PC-3 (cell line): ENCODE measurements around the gene PPP6R2. TPM values are rescaled to one million over a fixed set of nuclear protein-coding genes. Genes with fewer than 3 reads are reported as not detected.

Source experiments
- ATAC-seq: fragments of 200-7000 bp; cut with Tn5 transposase; 2 replicates; pipeline ENCODE4 v1.9.1; 2020; ENCODE audit warnings: mild to moderate bottlenecking, moderate library complexity
- BruUV-seq: library from RNA; stranded (reverse); fragments of 400-500 nt; replicated peaks from 2 replicates; lab custom pipeline; 2021; lab: Mats Ljungman, UMichigan
- CTCF ChIA-PET: fragments of 300-600 bp; sonication (Branson Sonifier 250); formaldehyde crosslinking; loops from one replicate; lab custom pipeline; 2022; ENCODE audit warnings: antibody characterized with exemption; lab: Charles Lee
- POLR2A ChIA-PET: fragments of 300-600 bp; sonication (Branson Sonifier 250); formaldehyde crosslinking; loops from one replicate; lab custom pipeline; 2022; ENCODE audit warnings: antibody characterized with exemption; ENCODE audit not compliant: unreplicated experiment; lab: Charles Lee
- DNase-seq: peaks from one replicate; pipeline ENCODE4 v3.0.0-alpha.2; 2015
- H2AFZ ChIP-seq: fragments of 300-600 bp; sonication (generic); 2 replicates; pipeline ENCODE4 v1.6.0; 2016; ENCODE audit warnings: antibody characterized with exemption, low read length
- H3F3A ChIP-seq: fragments of 300-600 bp; sonication (generic); one replicate; pipeline ENCODE4 v1.6.0; 2017; ENCODE audit warnings: antibody characterized with exemption, low read length, control low read depth, mild to moderate bottlenecking; ENCODE audit not compliant: unreplicated experiment
- H3K27ac ChIP-seq: fragments of 300-600 bp; sonication (generic); 2 replicates; pipeline ENCODE4 v1.5.1; 2016; ENCODE audit warnings: mild to moderate bottlenecking, low read length
- H3K27me3 ChIP-seq: fragments of 300-600 bp; sonication (generic); 2 replicates; pipeline ENCODE4 v1.6.1; 2016; ENCODE audit warnings: low read length, mixed read lengths
- H3K36me3 ChIP-seq: fragments of 300-600 bp; sonication (generic); 2 replicates; pipeline ENCODE4 v1.6.1; 2016; ENCODE audit warnings: low read depth, mixed run types, low read length, mixed read lengths
- H3K4me1 ChIP-seq: fragments of 300-600 bp; sonication (generic); 2 replicates; pipeline ENCODE4 v1.5.1; 2016; ENCODE audit warnings: low read length; ENCODE audit not compliant: insufficient read depth
- H3K4me2 ChIP-seq: fragments of 300-600 bp; sonication (generic); 2 replicates; pipeline ENCODE4 v1.6.0; 2016; ENCODE audit warnings: low read length
- H3K4me3 ChIP-seq: fragments of 300-600 bp; sonication (generic); 2 replicates; pipeline ENCODE4 v1.5.1; 2016; ENCODE audit warnings: mild to moderate bottlenecking, low read length, mixed read lengths
- H3K79me2 ChIP-seq: fragments of 300-600 bp; sonication (generic); 2 replicates; pipeline ENCODE4 v1.6.1; 2017; ENCODE audit warnings: low read length, mixed read lengths
- H3K9ac ChIP-seq: fragments of 300-600 bp; sonication (generic); 2 replicates; pipeline ENCODE4 v1.6.0; 2016; ENCODE audit warnings: mild to moderate bottlenecking, low read length
- H3K9me2 ChIP-seq: fragments of 300-600 bp; sonication (generic); replicated peaks from 2 replicates; pipeline ENCODE4 v1.6.1; 2016; ENCODE audit warnings: mixed run types, low read length, mixed read lengths
- H3K9me3 ChIP-seq: fragments of 300-600 bp; sonication (generic); 2 replicates; pipeline ENCODE4 v1.6.1; 2016; ENCODE audit warnings: low read length, mixed read lengths
- H4K20me1 ChIP-seq: fragments of 300-600 bp; sonication (generic); 2 replicates; pipeline ENCODE4 v1.6.1; 2016; ENCODE audit warnings: low read length, mixed read lengths
- CTCF ChIP-seq: fragments of 300-600 bp; sonication (generic); conservative IDR thresholded peaks from 2 replicates; pipeline ENCODE4 v1.5.1; 2017; ENCODE audit warnings: antibody characterized with exemption, low read depth, mild to moderate bottlenecking, low read length
- EZH2 ChIP-seq: fragments of 300-600 bp; sonication (generic); IDR thresholded peaks from one replicate; pipeline ENCODE4 v1.6.1; 2017; ENCODE audit warnings: antibody characterized with exemption, mild to moderate bottlenecking, low read length; ENCODE audit not compliant: unreplicated experiment
- EZH2phosphoT487 ChIP-seq: fragments of 300-600 bp; sonication (generic); IDR thresholded peaks from 2 replicates; pipeline ENCODE4 v1.6.1; 2018; ENCODE audit warnings: mild to moderate bottlenecking, antibody characterized with exemption, low read length, borderline replicate concordance
- intact Hi-C: fragments of 100-400 bp; cut with micrococcal nuclease; formaldehyde crosslinking; loops from 2 replicates; pipeline ENCODE4 v1.9.0; 2023
- total RNA-seq: library from RNA; depleted of rRNA; stranded (reverse); fragments of >200 nt; gene quantifications from 2 replicates; pipeline ENCODE4 v1.2.3, GENCODE V29; 2014

PPP6R2 gene
- total RNA-seq, 1 experiment from 2014 or later, result 46.2 TPM

- ChIA-PET POLR2A (no interaction called here), CTCF (no interaction called here)
- no peaks in the 10 kb centered on the region for H3F3A ChIP-seq
- no peak for TF ChIP-seq CTCF
- no peak for TF ChIP-seq EZH2
- TF ChIP-seq EZH2phosphoT487, result no peak
- no peaks in the 10 kb centered on the region for H3K4me1 ChIP-seq
- no peak overlapping the region for H3K4me3 ChIP-seq
- H3K79me2 ChIP-seq, result peaks cover 11% of the 10 kb centered on the region
- intact Hi-C loops, result no loop called here
- H3K4me2 ChIP-seq, result no peak overlapping the region
- no peaks in the 10 kb centered on the region for H3K27me3 ChIP-seq
- DNase-seq (no peak), ATAC-seq (no peak)
- no peaks in the 10 kb centered on the region for H3K9me3 ChIP-seq
- peaks cover 9% of the 10 kb centered on the region; the same call in 1 of the 2 replicates for H4K20me1 ChIP-seq
- no peaks in the 10 kb centered on the region for H3K9me2 ChIP-seq
- no peak overlapping the region for H2AFZ ChIP-seq
- no TSS peak for BruUV-seq
- H3K27ac ChIP-seq, result no peak overlapping the region
- H3K9ac ChIP-seq, result no peak overlapping the region
- H3K36me3 ChIP-seq, result no peaks in the 10 kb centered on the region; the same call in 1 of the 2 replicates
Observed at GRCh38 chr22:50464451-50464850, 121.3 kb downstream of the PPP6R2 start.

- Histone ChIP-seq H3K27ac (no peak overlapping the region), H3F3A (no peaks in the 10 kb centered on the region), H3K4me3 (no peak overlapping the region), H3K9me3 (no peaks in the 10 kb centered on the region), H2AFZ (no peak overlapping the region), H3K4me2 (no peak overlapping the region), H3K9ac (no peak overlapping the region), H3K27me3 (no peaks in the 10 kb centered on the region), H3K4me1 (peaks cover 8% of the 10 kb centered on the region), H4K20me1 (peaks cover 15% of the 10 kb centered on the region), H3K9me2 (no peaks in the 10 kb centered on the region), H3K36me3 (no peaks in the 10 kb centered on the region; the same call in 1 of the 2 replicates), H3K79me2 (peaks cover 18% of the 10 kb centered on the region)
- DNase-seq (no peak), ATAC-seq (no peak)
- no peak for TF ChIP-seq EZH2
- no peak for TF ChIP-seq CTCF
- no peak for TF ChIP-seq EZH2phosphoT487
- intact Hi-C loops, result no loop called here
- ChIA-PET CTCF (interaction anchor here (0.9 kb wide), 1 partner anchor 33 kb away, joined by 5 read pairs; no protein-coding TSS in a partner anchor), POLR2A (no interaction called here)
- BruUV-seq, result no TSS peak
Observed at GRCh38 chr22:50465066-50465930, 122.2 kb downstream of the PPP6R2 start.

GRCh38 chr22:50467341-50467740 is 124.2 kb downstream of the PPP6R2 start:
- Histone ChIP-seq H3K4me2 (no peak overlapping the region), H3K27ac (no peak overlapping the region), H3K36me3 (no peaks in the 10 kb centered on the region; the same call in 1 of the 2 replicates), H2AFZ (no peak overlapping the region), H3F3A (no peaks in the 10 kb centered on the region), H3K4me3 (no peak overlapping the region), H3K9ac (no peak overlapping the region), H3K9me2 (no peaks in the 10 kb centered on the region), H3K79me2 (peaks cover 39% of the 10 kb centered on the region), H3K4me1 (peaks cover 18% of the 10 kb centered on the region), H3K27me3 (no peaks in the 10 kb centered on the region), H4K20me1 (peaks cover 30% of the 10 kb centered on the region), H3K9me3 (no peaks in the 10 kb centered on the region)
- DNase-seq (no peak), ATAC-seq (no peak)
- intact Hi-C loops, result no loop called here
- ChIA-PET CTCF (no interaction called here), POLR2A (no interaction called here)
- no peak for TF ChIP-seq EZH2phosphoT487
- no peak for TF ChIP-seq EZH2
- TF ChIP-seq CTCF, result no peak
- no TSS peak for BruUV-seq
